Measurements from ENCODE around the gene PEAK1.
"Not testable (repeated sequence)": the region's sequence is repeated elsewhere in the genome, so short reads cannot be mapped to it uniquely, and the experiment has no call there.

The PEAK1 gene

GRCh38 chr15:77163781-77164384, 256.0 kb downstream of the PEAK1 start:
- DNase-seq = no peak

- no peak for DNase-seq
Observed at GRCh38 chr15:77162872-77163633, 256.9 kb downstream of the PEAK1 start.

GRCh38 chr15:77160562-77161478, 259.1 kb downstream of the PEAK1 start:
- no peak for DNase-seq

- DNase-seq = not testable (repeated sequence)
Observed at GRCh38 chr15:77156000-77156399, 263.9 kb downstream of the PEAK1 start.

GRCh38 chr15:77148191-77148590, 271.7 kb downstream of the PEAK1 start:
- no peak for DNase-seq

GRCh38 chr15:77145370-77145769, 274.5 kb downstream of the PEAK1 start:
- no peak for DNase-seq

GRCh38 chr15:77144492-77145070, 275.3 kb downstream of the PEAK1 start:
- DNase-seq = no peak

- DNase-seq = no peak
Observed at GRCh38 chr15:77144026-77144425, 275.9 kb downstream of the PEAK1 start.

- no peak for DNase-seq
Observed at GRCh38 chr15:77143616-77144015, 276.3 kb downstream of the PEAK1 start.

- no peak for DNase-seq
Observed at GRCh38 chr15:77143191-77143590, 276.7 kb downstream of the PEAK1 start.

- no peak for DNase-seq
Observed at GRCh38 chr15:77140220-77140619, 279.7 kb downstream of the PEAK1 start.

- no peak for DNase-seq
Observed at GRCh38 chr15:77139312-77139711, 280.6 kb downstream of the PEAK1 start.

GRCh38 chr15:77138167-77138522, 281.8 kb downstream of the PEAK1 start:
- no peak for DNase-seq

- no peak for DNase-seq
Observed at GRCh38 chr15:77135181-77135580, 284.7 kb downstream of the PEAK1 start.

GRCh38 chr15:77130315-77130930, 289.5 kb downstream of the PEAK1 start:
- DNase-seq = no peak

- DNase-seq = no peak
Observed at GRCh38 chr15:77127626-77128025, 292.3 kb downstream of the PEAK1 start.

- no peak for DNase-seq
Observed at GRCh38 chr15:77126529-77127326, 293.2 kb downstream of the PEAK1 start.

- DNase-seq = no peak
Observed at GRCh38 chr15:77123854-77124253, 296.1 kb downstream of the PEAK1 start.

GRCh38 chr15:77122576-77122975, 297.3 kb downstream of the PEAK1 start:
- no peak for DNase-seq

- no peak for DNase-seq
Observed at GRCh38 chr15:77121599-77121998, 298.3 kb downstream of the PEAK1 start.

GRCh38 chr15:77120576-77120975, 299.3 kb downstream of the PEAK1 start:
- DNase-seq = no peak

GRCh38 chr15:77119446-77119845, 300.5 kb downstream of the PEAK1 start:
- DNase-seq = no peak
